Chondrocyte (in vitro differentiated cells): Measurements from ENCODE around the gene FAM83C. TPM values are rescaled to one million over a fixed set of nuclear protein-coding genes. Genes with fewer than 3 reads are reported as not detected.
A peak's percentile ranks its signal among the peaks of the same experiment; 100 is the strongest.

Source experiments
- DNase-seq: peaks from one replicate; pipeline ENCODE4 v3.0.0; 2021; ENCODE audit warnings: mixed read lengths, low spot score
- H3K27ac Mint-ChIP-seq: one replicate; pipeline ENCODE4 v1.8.0; 2021; ENCODE audit warnings: mild to moderate bottlenecking, moderate library complexity, mixed read lengths; ENCODE audit not compliant: unreplicated experiment
- H3K27me3 Mint-ChIP-seq: 2 replicates; pipeline ENCODE4 v1.8.0; 2021; ENCODE audit warnings: low read depth, mixed read lengths
- H3K36me3 Mint-ChIP-seq: 2 replicates; pipeline ENCODE4 v1.8.0; 2021; ENCODE audit warnings: low read depth, mixed read lengths
- H3K4me1 Mint-ChIP-seq: 2 replicates; pipeline ENCODE4 v1.8.0; 2021; ENCODE audit warnings: low read depth, mild to moderate bottlenecking, mixed read lengths
- H3K4me3 Mint-ChIP-seq: one replicate; pipeline ENCODE4 v1.8.0; 2021; ENCODE audit warnings: mild to moderate bottlenecking, moderate library complexity, mixed read lengths; ENCODE audit not compliant: unreplicated experiment
- H3K9me3 Mint-ChIP-seq: 2 replicates; pipeline ENCODE4 v1.8.0; 2021; ENCODE audit warnings: low read depth, mixed read lengths
- CTCF ChIP-seq: fragments of 200-600 bp; sonication (generic); IDR thresholded peaks from 2 replicates; pipeline ENCODE4 v1.5.0; 2021; ENCODE audit warnings: antibody characterized with exemption, mild to moderate bottlenecking, moderate library complexity
- total RNA-seq: library from RNA; stranded (reverse); gene quantifications from 3 replicates; pipeline ENCODE4 v1.2.1, GENCODE V29; 2021

FAM83C gene
- total RNA-seq, 1 donor from 2014 or later: not detected

DNA sequence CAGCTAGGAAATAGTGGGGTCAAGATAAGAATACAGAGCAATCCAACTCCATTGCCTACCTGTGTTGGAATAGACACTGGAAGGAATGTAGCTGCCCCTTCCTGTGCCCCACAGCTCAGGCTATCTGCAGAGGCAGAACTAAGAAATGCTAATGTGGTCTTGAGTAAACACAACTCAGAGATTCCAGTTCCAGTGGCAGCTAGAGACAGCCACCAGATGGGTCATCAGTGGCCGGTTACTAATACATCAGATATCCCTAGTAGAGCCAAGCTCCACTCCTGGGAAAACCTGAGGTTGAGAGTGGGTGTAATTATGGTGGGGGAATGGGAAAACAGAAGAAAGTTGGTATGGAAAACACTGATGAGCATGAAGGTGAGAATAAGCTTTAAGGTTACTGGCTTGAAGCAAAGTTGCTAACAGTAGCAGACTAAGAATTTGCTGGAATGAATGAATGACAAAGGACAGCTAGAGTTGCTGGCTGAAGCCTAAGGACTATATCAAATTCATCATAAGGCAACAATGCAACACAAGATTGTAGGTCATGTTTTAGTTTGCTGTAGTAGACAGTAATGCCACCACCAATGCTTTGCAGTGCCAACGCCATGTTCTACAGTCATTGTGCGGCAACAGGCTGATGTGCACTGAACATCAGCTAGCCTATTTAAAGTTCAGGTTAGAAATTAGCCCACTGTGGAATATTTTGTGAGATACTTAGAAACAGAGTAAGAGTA is 28.3 kb upstream of the FAM83C start:
- Mint-ChIP-seq H3K4me1 (peaks cover 63% of the 10 kb centered on the region), H3K4me3 (no peak overlapping the region), H3K9me3 (no peaks in the 10 kb centered on the region), H3K27ac (peak overlapping the region; percentile 89), H3K27me3 (no peaks in the 10 kb centered on the region), H3K36me3 (no peaks in the 10 kb centered on the region)
- no peak for TF ChIP-seq CTCF
- no peak for DNase-seq

DNA sequence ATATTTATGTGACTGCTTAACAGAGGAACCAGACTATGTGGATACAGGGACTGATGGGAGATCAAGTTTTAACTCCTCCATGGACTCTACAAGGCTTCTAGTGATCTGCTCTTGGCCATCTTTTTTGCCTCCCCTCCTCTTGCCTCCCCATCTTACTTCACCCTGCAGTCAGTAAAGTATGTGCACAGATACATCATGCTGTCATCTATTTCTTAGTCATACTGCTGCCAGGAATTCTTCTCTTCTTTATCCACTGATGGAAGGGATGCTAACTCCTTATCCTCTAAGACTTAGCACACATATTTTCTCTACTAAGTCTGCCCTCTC is 27.6 kb upstream of the FAM83C start:
- H3K27ac Mint-ChIP-seq: peak overlapping the region; percentile 89
- H3K27me3 Mint-ChIP-seq: no peaks in the 10 kb centered on the region
- DNase-seq: no peak
- no peak for TF ChIP-seq CTCF
- H3K36me3 Mint-ChIP-seq: peaks cover 1% of the 10 kb centered on the region
- no peaks in the 10 kb centered on the region for H3K9me3 Mint-ChIP-seq
- no peak overlapping the region for H3K4me3 Mint-ChIP-seq
- peaks cover 67% of the 10 kb centered on the region for H3K4me1 Mint-ChIP-seq

GRCh38 chr20:35319192-35319870 is 27.1 kb upstream of the FAM83C start:
- H3K4me1 Mint-ChIP-seq: peaks cover 72% of the 10 kb centered on the region
- H3K27me3 Mint-ChIP-seq: no peaks in the 10 kb centered on the region
- peak overlapping the region; percentile 89 for H3K27ac Mint-ChIP-seq
- no peak for TF ChIP-seq CTCF
- no peaks in the 10 kb centered on the region for H3K9me3 Mint-ChIP-seq
- H3K4me3 Mint-ChIP-seq: no peak overlapping the region
- no peak for DNase-seq
- peaks cover 1% of the 10 kb centered on the region for H3K36me3 Mint-ChIP-seq

DNA sequence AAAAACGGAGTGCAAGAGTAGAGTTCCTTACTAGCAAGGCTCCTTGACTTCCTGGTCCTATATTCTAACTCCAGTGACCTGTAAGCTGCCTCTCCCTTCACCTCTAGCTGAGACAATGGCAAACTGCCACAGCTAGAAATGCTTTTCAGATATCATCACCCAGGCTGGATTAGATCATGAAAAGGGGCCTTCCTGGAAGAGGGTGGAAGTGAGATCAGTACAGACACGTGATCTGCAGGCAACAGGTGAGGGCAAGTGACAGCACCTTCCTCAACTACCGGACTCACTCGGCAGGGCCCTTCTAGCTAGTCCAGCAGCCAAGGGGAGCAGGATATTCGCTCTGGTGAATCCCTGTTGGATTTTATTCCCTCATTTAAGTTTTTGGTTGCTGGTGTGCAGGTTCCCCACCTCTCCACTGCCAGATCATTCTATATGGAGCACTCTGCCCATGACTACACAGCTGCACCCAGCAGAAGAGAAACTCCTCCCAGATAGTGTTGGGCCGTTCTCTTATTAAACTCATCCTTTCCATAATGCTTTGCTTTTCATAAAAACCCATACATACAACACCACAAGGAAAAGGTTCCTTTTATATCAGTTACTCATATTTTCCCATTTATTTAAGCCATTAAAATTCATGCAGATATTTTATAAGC is 26.4 kb upstream of the FAM83C start:
- Mint-ChIP-seq H3K4me3 (no peak overlapping the region), H3K36me3 (peaks cover 1% of the 10 kb centered on the region), H3K27ac (peak overlapping the region; percentile 81), H3K27me3 (no peaks in the 10 kb centered on the region), H3K9me3 (no peaks in the 10 kb centered on the region), H3K4me1 (peaks cover 74% of the 10 kb centered on the region)
- no peak for DNase-seq
- no peak for TF ChIP-seq CTCF

DNA sequence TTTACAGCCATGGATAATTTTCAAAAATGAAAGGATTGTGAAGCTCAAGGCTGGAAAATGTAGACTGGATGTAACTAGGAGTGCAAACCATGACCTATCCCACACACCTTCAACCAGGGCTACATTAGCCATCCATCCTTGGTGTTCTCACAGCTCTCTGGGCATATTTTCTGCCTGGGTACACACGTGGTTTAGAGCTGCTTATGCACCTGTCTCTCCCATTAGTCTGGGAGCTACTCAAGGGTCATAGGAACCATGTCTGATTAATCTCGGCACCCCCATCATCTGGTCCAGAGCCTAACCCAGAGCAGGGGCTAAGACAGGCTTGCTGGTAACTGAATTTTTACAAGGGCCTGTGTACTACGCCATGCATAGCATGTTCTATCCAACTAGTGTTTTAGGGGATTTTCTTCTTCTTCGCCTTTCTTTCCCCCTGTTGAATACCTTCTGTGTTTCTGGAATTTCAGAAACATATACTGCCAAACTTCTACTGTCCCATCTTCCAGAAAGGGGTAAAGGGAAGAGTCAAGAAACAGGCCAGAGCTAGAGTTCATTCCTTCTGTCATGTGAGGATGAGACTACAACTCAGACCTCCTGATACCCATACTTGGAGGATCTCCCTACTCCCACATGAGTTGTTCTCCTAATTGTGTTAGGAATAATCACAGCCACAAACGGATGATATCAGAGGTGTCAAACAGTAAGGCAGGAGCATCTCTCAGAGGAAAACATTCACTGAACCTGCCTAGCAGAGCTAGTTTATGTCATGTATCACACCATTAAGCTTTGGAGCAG is 25.4 kb upstream of the FAM83C start:
- H3K4me1 Mint-ChIP-seq: peaks cover 71% of the 10 kb centered on the region
- no peak for DNase-seq

More for the DNA sequence above, 25.4 kb upstream of the FAM83C start:
- Mint-ChIP-seq H3K36me3 (peaks cover 1% of the 10 kb centered on the region), H3K27me3 (no peaks in the 10 kb centered on the region), H3K27ac (peak overlapping the region; percentile 81), H3K9me3 (no peaks in the 10 kb centered on the region), H3K4me3 (no peak overlapping the region)
- no peak for TF ChIP-seq CTCF
